HL-60 (cell line): ENCODE results near the gene NBEAL2.

Source experiments
- GABPA ChIP-seq: IDR thresholded peaks from 2 replicates; pipeline ENCODE4 v1.6.1; 2012; ENCODE audit warnings: low read depth
- POLR2AphosphoS5 ChIP-seq: IDR thresholded peaks from 2 replicates; pipeline ENCODE4 v1.6.1; 2012; ENCODE audit warnings: low read depth
- SPI1 ChIP-seq: IDR thresholded peaks from 2 replicates; pipeline ENCODE4 v1.6.1; 2012; ENCODE audit warnings: low read depth, mild to moderate bottlenecking, borderline replicate concordance
- TF ChIP-seq, protein P1 (sequence below): IDR thresholded peaks from one replicate; pipeline ENCODE4 v1.5.1; 2011; ENCODE audit warnings: low read length, control low read depth, inconsistent platforms; ENCODE audit not compliant: insufficient read depth
- TF ChIP-seq, protein P2 (sequence below): IDR thresholded peaks from 2 replicates; pipeline ENCODE4 v1.6.1; 2012; ENCODE audit warnings: low read depth; ENCODE audit not compliant: insufficient replicate concordance

DNA sequence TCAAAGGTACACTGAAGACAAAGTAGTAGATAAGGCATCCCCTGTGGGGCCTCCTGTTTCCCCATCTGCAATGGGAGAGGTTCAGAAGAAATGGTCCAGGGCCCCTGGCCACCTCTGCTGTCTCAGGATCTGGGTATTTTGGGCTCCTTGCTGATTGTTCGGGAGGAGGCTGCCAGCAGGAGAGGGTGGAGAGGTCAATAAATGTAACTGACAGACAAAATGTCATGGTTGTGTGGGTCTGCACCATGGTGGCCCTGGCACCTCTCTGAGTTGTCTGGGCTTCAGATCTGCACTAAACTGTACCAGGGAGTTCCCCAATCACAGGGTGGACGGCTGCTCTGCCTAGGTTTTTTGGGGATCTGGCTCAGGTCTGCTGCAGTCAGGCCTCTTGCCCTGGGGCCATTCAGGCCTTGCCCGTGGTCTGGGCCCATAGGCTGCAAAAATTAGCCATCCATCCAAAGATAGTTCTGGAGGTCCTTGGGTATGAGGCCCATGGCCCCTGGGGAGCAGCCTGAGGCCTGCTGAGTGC is 7.4 kb downstream of the NBEAL2 start:
- TF ChIP-seq, protein P1, sequence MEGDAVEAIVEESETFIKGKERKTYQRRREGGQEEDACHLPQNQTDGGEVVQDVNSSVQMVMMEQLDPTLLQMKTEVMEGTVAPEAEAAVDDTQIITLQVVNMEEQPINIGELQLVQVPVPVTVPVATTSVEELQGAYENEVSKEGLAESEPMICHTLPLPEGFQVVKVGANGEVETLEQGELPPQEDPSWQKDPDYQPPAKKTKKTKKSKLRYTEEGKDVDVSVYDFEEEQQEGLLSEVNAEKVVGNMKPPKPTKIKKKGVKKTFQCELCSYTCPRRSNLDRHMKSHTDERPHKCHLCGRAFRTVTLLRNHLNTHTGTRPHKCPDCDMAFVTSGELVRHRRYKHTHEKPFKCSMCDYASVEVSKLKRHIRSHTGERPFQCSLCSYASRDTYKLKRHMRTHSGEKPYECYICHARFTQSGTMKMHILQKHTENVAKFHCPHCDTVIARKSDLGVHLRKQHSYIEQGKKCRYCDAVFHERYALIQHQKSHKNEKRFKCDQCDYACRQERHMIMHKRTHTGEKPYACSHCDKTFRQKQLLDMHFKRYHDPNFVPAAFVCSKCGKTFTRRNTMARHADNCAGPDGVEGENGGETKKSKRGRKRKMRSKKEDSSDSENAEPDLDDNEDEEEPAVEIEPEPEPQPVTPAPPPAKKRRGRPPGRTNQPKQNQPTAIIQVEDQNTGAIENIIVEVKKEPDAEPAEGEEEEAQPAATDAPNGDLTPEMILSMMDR, result no peak
- no peak for TF ChIP-seq GABPA
- TF ChIP-seq, protein P2, sequence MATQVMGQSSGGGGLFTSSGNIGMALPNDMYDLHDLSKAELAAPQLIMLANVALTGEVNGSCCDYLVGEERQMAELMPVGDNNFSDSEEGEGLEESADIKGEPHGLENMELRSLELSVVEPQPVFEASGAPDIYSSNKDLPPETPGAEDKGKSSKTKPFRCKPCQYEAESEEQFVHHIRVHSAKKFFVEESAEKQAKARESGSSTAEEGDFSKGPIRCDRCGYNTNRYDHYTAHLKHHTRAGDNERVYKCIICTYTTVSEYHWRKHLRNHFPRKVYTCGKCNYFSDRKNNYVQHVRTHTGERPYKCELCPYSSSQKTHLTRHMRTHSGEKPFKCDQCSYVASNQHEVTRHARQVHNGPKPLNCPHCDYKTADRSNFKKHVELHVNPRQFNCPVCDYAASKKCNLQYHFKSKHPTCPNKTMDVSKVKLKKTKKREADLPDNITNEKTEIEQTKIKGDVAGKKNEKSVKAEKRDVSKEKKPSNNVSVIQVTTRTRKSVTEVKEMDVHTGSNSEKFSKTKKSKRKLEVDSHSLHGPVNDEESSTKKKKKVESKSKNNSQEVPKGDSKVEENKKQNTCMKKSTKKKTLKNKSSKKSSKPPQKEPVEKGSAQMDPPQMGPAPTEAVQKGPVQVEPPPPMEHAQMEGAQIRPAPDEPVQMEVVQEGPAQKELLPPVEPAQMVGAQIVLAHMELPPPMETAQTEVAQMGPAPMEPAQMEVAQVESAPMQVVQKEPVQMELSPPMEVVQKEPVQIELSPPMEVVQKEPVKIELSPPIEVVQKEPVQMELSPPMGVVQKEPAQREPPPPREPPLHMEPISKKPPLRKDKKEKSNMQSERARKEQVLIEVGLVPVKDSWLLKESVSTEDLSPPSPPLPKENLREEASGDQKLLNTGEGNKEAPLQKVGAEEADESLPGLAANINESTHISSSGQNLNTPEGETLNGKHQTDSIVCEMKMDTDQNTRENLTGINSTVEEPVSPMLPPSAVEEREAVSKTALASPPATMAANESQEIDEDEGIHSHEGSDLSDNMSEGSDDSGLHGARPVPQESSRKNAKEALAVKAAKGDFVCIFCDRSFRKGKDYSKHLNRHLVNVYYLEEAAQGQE, result no peak
- TF ChIP-seq POLR2AphosphoS5, result no peak
- no peak for TF ChIP-seq SPI1
